Nephron (organoid): ENCODE measurements around the gene CPZ.

Experiments used
- H3K27ac Mint-ChIP-seq, 3 experiments: 2 replicates each; pipeline ENCODE4 v1.8.0; 2020; ENCODE audit warnings: mixed read lengths in 3 of 3, mild to moderate bottlenecking in 2 of 3, moderate library complexity in 1 of 3
- H3K27me3 Mint-ChIP-seq: 2 replicates; pipeline ENCODE4 v1.8.0; 2021; ENCODE audit warnings: low read depth, mild to moderate bottlenecking, moderate library complexity, mixed read lengths
- H3K36me3 Mint-ChIP-seq: 2 replicates; pipeline ENCODE4 v1.8.0; 2020; ENCODE audit warnings: low read depth, mixed read lengths
- H3K4me1 Mint-ChIP-seq: 2 replicates; pipeline ENCODE4 v1.8.0; 2020; ENCODE audit warnings: mixed read lengths
- H3K4me3 Mint-ChIP-seq, 3 experiments: 2 replicates each; pipeline ENCODE4 v1.8.0; 2020; ENCODE audit warnings: mild to moderate bottlenecking in 3 of 3, mixed read lengths in 3 of 3, moderate library complexity in 2 of 3
- H3K9me3 Mint-ChIP-seq: 2 replicates; pipeline ENCODE4 v1.8.0; 2020; ENCODE audit warnings: mixed read lengths
- CTCF ChIP-seq, 3 experiments: fragments of 200-600 bp; sonication (generic); IDR thresholded peaks; one replicate each; pipeline ENCODE4 v1.5.0; 2021; ENCODE audit warnings: antibody characterized with exemption in 3 of 3; ENCODE audit not compliant: unreplicated experiment in 3 of 3

Gene CPZ

GRCh38 chr4:8644966-8645752 is 52.6 kb downstream of the CPZ start:
- Mint-ChIP-seq H3K4me1 (no peaks in the 10 kb centered on the region), H3K4me3 (no peak overlapping the region), H3K36me3 (no peaks in the 10 kb centered on the region), H3K27me3 (peaks cover 61% of the 10 kb centered on the region), H3K9me3 (no peaks in the 10 kb centered on the region), H3K27ac (no peak overlapping the region)
- TF ChIP-seq CTCF (IDR thresholded peaks at IDR 0.05; ENCODE audit: unreplicated experiment in 3 of 3) = no peak

GRCh38 chr4:8645753-8646124 is 53.2 kb downstream of the CPZ start:
- H3K27me3 Mint-ChIP-seq = peaks cover 61% of the 10 kb centered on the region
- H3K36me3 Mint-ChIP-seq = no peaks in the 10 kb centered on the region
- H3K4me3 Mint-ChIP-seq = no peak overlapping the region
- no peaks in the 10 kb centered on the region for H3K9me3 Mint-ChIP-seq
- H3K27ac Mint-ChIP-seq = no peak overlapping the region
- no peaks in the 10 kb centered on the region for H3K4me1 Mint-ChIP-seq
- TF ChIP-seq CTCF (IDR thresholded peaks at IDR 0.05; ENCODE audit: unreplicated experiment in 3 of 3) = no peak

- H3K27me3 Mint-ChIP-seq = peaks cover 57% of the 10 kb centered on the region
- H3K36me3 Mint-ChIP-seq = no peaks in the 10 kb centered on the region
- H3K9me3 Mint-ChIP-seq = no peaks in the 10 kb centered on the region
- H3K4me1 Mint-ChIP-seq = no peaks in the 10 kb centered on the region
- no peak for TF ChIP-seq CTCF (IDR thresholded peaks at IDR 0.05; ENCODE audit: unreplicated experiment in 3 of 3)
- H3K4me3 Mint-ChIP-seq = no peak overlapping the region
- H3K27ac Mint-ChIP-seq = no peak overlapping the region
Observed at GRCh38 chr4:8646296-8647093, 53.9 kb downstream of the CPZ start.

- Mint-ChIP-seq H3K27ac (no peak overlapping the region), H3K4me3 (no peak overlapping the region), H3K27me3 (peaks cover 52% of the 10 kb centered on the region), H3K36me3 (no peaks in the 10 kb centered on the region), H3K4me1 (no peaks in the 10 kb centered on the region), H3K9me3 (no peaks in the 10 kb centered on the region)
- TF ChIP-seq CTCF (IDR thresholded peaks at IDR 0.05; ENCODE audit: unreplicated experiment in 3 of 3) = no peak
Observed at GRCh38 chr4:8647094-8647570, 54.6 kb downstream of the CPZ start.

GRCh38 chr4:8647626-8648025 is 55.1 kb downstream of the CPZ start:
- Mint-ChIP-seq H3K27ac (no peak overlapping the region), H3K27me3 (peaks cover 49% of the 10 kb centered on the region), H3K9me3 (no peaks in the 10 kb centered on the region), H3K36me3 (no peaks in the 10 kb centered on the region), H3K4me1 (no peaks in the 10 kb centered on the region), H3K4me3 (no peak overlapping the region)
- TF ChIP-seq CTCF (IDR thresholded peaks at IDR 0.05; ENCODE audit: unreplicated experiment in 3 of 3) = no peak
